Smooth muscle cell (in vitro differentiated cells): ENCODE data around the gene CAMK1G. TPM values are rescaled to one million over a fixed set of nuclear protein-coding genes. Genes with fewer than 3 reads are reported as not detected.

ENCODE experiments used
- DNase-seq: peaks from one replicate; lab custom pipeline; 2025; ENCODE audit not compliant: unreplicated experiment; lab: John Stamatoyannopoulos, UW
- H2AFZ ChIP-seq: fragments of 200-600 bp; sonication (generic); 2 replicates; pipeline ENCODE4 v1.6.0; 2016; ENCODE audit warnings: antibody characterized with exemption, low read depth, mild to moderate bottlenecking
- H3F3A ChIP-seq: fragments of 200-600 bp; sonication (generic); 2 replicates; pipeline ENCODE4 v1.6.0; 2017; ENCODE audit warnings: antibody characterized with exemption, low read depth
- H3K27ac ChIP-seq: fragments of 200-600 bp; sonication (generic); 2 replicates; pipeline ENCODE4 v1.5.1; 2016; ENCODE audit warnings: low read depth, mild to moderate bottlenecking
- H3K27me3 ChIP-seq: fragments of 200-600 bp; sonication (generic); 2 replicates; pipeline ENCODE4 v1.6.1; 2016; ENCODE audit warnings: low read depth, mild to moderate bottlenecking
- H3K36me3 ChIP-seq: fragments of 200-600 bp; sonication (generic); 2 replicates; pipeline ENCODE4 v1.5.1; 2016; ENCODE audit warnings: low read depth
- H3K4me1 ChIP-seq: fragments of 200-600 bp; sonication (generic); 2 replicates; pipeline ENCODE4 v1.5.1; 2016; ENCODE audit warnings: low read depth
- H3K4me2 ChIP-seq: fragments of 200-600 bp; sonication (generic); 2 replicates; pipeline ENCODE4 v1.6.0; 2016; ENCODE audit warnings: mild to moderate bottlenecking
- H3K4me3 ChIP-seq: fragments of 200-600 bp; sonication (generic); 2 replicates; pipeline ENCODE4 v1.5.1; 2016; ENCODE audit warnings: mild to moderate bottlenecking
- H3K79me2 ChIP-seq: fragments of 200-600 bp; sonication (generic); 2 replicates; pipeline ENCODE4 v1.6.0; 2016; ENCODE audit warnings: low read depth, mild to moderate bottlenecking
- H3K9ac ChIP-seq: fragments of 200-600 bp; sonication (generic); 2 replicates; pipeline ENCODE4 v1.6.0; 2016; ENCODE audit warnings: low read depth
- H3K9me3 ChIP-seq: fragments of 200-600 bp; sonication (generic); replicated peaks from 2 replicates; pipeline ENCODE4 v1.5.1; 2016; ENCODE audit warnings: low read depth
- H4K20me1 ChIP-seq: fragments of 200-600 bp; sonication (generic); 2 replicates; pipeline ENCODE4 v1.6.0; 2016; ENCODE audit warnings: low read depth
- WGBS: methylation state at CpG from one replicate; pipeline ENCODE4 v1.1.7; 2016; ENCODE audit warnings: low lambda C conversion rate; 5-methylcytosine and 5-hydroxymethylcytosine counted together
- polyA plus RNA-seq: library from polyadenylated mRNA; unstranded; fragments of >200 nt; fragmentation: Nextera tagmentation; extraction: Ambion mirVana; gene quantifications from 2 replicates; pipeline ENCODE4 v1.2.1, GENCODE V29; 2016
- total RNA-seq: library from RNA; depleted of rRNA; stranded (reverse); fragments of >200 nt; gene quantifications from 2 replicates; pipeline ENCODE4 v1.2.3, GENCODE V29; 2014
- TF ChIP-seq, protein P1 (sequence below): fragments of 200-600 bp; sonication (generic); IDR thresholded peaks from 2 replicates; pipeline ENCODE4 v1.5.1; 2017; ENCODE audit warnings: borderline replicate concordance, mild to moderate bottlenecking, antibody characterized with exemption; ENCODE audit not compliant: insufficient read depth, poor library complexity, severe bottlenecking

Gene CAMK1G
- total and polyA plus RNA-seq, 2 experiments from 2014 or later = 0.13 TPM; not detected in 1

DNA sequence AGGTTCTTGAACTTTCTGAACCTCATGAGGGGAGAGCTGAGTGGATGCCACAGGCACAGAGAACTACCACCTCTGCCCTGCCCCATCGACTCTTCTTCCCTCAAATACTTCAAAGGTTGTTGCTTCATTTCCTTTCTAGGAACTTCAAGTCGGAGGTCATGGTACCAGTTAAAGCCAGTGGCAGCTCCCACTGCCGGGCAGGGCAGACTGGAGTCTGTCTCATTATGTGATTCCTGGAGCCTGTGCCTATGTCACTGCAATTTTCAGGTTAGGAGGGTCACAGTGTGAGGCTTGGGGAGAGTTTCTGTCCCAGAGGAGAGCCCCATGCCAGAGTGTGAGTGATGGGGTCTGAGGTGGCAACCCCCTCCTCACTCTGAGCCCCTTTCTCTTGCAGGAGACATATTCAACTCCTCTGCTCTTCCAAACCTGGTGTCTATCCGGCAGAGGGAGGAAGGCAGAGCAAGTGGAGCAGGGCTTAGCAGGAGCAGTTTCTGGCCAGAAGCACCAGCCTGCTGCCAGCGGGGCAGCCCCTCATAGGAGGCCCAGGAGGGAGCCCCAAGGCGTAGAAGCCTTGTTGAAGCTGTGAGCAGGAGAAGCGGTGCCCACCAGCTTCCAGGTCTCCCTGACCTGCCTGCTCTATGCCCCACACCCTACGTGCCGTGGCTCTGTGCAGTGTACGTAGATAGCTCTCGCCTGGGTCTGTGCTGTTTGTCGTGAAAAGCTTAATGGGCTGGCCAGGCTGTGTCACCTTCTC lies 29.3 kb downstream of the CAMK1G start:
- DNase-seq = no peak

DNA sequence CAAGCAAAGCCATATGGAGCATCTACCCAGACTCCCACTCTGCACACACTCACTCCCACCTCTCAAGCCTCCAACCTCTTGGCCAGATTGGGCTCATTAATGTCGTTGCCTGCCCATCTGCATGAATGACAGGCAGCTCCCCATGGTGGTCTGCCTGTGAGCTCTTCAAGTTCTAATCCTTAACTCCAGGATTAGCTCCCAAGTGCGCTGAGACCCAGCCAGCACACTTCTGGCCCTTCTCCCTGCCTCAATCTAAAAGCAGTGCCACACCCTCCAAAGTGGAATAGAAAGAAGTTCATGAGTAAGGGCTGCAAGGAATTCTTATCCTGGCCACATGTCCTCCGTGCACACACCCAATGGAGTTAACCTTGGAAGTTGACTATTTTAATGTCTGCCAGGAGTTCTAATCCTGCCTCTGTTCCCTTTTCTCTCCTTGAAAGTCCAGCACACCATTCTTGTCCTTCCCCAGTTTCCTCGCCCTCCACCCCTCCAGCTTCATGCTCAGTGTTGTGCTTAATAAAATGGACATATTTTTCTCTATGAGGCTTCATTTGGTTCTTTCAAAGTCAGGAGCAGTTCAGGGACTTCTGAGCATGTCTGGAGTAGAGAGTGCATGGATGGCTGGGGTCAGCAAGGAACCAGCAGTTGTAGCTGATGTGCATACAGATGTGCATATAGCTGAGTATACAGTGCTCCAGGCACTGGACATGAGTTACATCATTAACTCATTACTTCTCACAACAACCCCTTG lies 30.1 kb downstream of the CAMK1G start:
- TF ChIP-seq, protein P1, sequence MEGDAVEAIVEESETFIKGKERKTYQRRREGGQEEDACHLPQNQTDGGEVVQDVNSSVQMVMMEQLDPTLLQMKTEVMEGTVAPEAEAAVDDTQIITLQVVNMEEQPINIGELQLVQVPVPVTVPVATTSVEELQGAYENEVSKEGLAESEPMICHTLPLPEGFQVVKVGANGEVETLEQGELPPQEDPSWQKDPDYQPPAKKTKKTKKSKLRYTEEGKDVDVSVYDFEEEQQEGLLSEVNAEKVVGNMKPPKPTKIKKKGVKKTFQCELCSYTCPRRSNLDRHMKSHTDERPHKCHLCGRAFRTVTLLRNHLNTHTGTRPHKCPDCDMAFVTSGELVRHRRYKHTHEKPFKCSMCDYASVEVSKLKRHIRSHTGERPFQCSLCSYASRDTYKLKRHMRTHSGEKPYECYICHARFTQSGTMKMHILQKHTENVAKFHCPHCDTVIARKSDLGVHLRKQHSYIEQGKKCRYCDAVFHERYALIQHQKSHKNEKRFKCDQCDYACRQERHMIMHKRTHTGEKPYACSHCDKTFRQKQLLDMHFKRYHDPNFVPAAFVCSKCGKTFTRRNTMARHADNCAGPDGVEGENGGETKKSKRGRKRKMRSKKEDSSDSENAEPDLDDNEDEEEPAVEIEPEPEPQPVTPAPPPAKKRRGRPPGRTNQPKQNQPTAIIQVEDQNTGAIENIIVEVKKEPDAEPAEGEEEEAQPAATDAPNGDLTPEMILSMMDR = no peak
- DNase-seq = no peak

More for the DNA sequence above, 29.3 kb downstream of the CAMK1G start:
- H3K4me3 ChIP-seq = no peak overlapping the region
- no peaks in the 10 kb centered on the region for H3K79me2 ChIP-seq
- no peak overlapping the region for H2AFZ ChIP-seq
- H3K9ac ChIP-seq = no peak overlapping the region
- TF ChIP-seq, protein P1 = no peak
- H3K27ac ChIP-seq = no peak overlapping the region
- no peaks in the 10 kb centered on the region for H4K20me1 ChIP-seq
- 92% methylated on average over 12 of the region's 12 CpGs for WGBS
- no peaks in the 10 kb centered on the region for H3K9me3 ChIP-seq
- H3K27me3 ChIP-seq = peaks cover 13% of the 10 kb centered on the region
- H3F3A ChIP-seq = no peaks in the 10 kb centered on the region
- no peaks in the 10 kb centered on the region for H3K36me3 ChIP-seq
- H3K4me2 ChIP-seq = no peak overlapping the region
- H3K4me1 ChIP-seq = no peaks in the 10 kb centered on the region

GRCh38 chr1:209614151-209614420 lies 30.6 kb downstream of the CAMK1G start:
- TF ChIP-seq, protein P1 = no peak
- 91% methylated on average over 5 of the region's 5 CpGs for WGBS
- no peak for DNase-seq

More for the DNA sequence above, 30.1 kb downstream of the CAMK1G start:
- H3K27me3 ChIP-seq = peaks cover 13% of the 10 kb centered on the region
- H3K27ac ChIP-seq = no peak overlapping the region
- 85% methylated on average over 4 of the region's 4 CpGs for WGBS
- H4K20me1 ChIP-seq = no peaks in the 10 kb centered on the region
- no peak overlapping the region for H2AFZ ChIP-seq
- no peaks in the 10 kb centered on the region for H3K9me3 ChIP-seq
- no peak overlapping the region for H3K4me3 ChIP-seq
- H3K36me3 ChIP-seq = no peaks in the 10 kb centered on the region
- H3K79me2 ChIP-seq = no peaks in the 10 kb centered on the region
- H3K4me2 ChIP-seq = no peak overlapping the region
- H3K9ac ChIP-seq = no peak overlapping the region
- H3F3A ChIP-seq = no peaks in the 10 kb centered on the region
- no peaks in the 10 kb centered on the region for H3K4me1 ChIP-seq

More at GRCh38 chr1:209614151-209614420, 30.6 kb downstream of the CAMK1G start:
- Histone ChIP-seq H3K27ac (no peak overlapping the region), H3K79me2 (no peaks in the 10 kb centered on the region), H3K36me3 (no peaks in the 10 kb centered on the region), H3K4me1 (no peaks in the 10 kb centered on the region), H4K20me1 (no peaks in the 10 kb centered on the region), H3K9ac (no peak overlapping the region), H3K9me3 (no peaks in the 10 kb centered on the region), H3F3A (no peaks in the 10 kb centered on the region), H3K27me3 (peaks cover 13% of the 10 kb centered on the region), H3K4me2 (no peak overlapping the region), H3K4me3 (no peak overlapping the region), H2AFZ (no peak overlapping the region)
